Progenitor cell of endocrine pancreas (in vitro differentiated cells): ENCODE results near the gene LDLRAD1. TPM values are rescaled to one million over a fixed set of nuclear protein-coding genes. Genes with fewer than 3 reads are reported as not detected.
"Not testable (repeated sequence)": the region's sequence is repeated elsewhere in the genome, so short reads cannot be mapped to it uniquely, and the experiment has no call there.

Source experiments
- DNase-seq: peaks from one replicate; pipeline ENCODE4 v3.0.0; 2021; ENCODE audit warnings: low spot score; ENCODE audit not compliant: unreplicated experiment
- H3K27ac Mint-ChIP-seq: 2 replicates; pipeline ENCODE4 v1.8.0; 2021; ENCODE audit warnings: mild to moderate bottlenecking, moderate library complexity, mixed read lengths
- H3K27me3 Mint-ChIP-seq: 2 replicates; pipeline ENCODE4 v1.8.0; 2021; ENCODE audit warnings: mixed read lengths
- H3K36me3 Mint-ChIP-seq: 2 replicates; pipeline ENCODE4 v1.8.0; 2022; ENCODE audit warnings: mixed read lengths; ENCODE audit not compliant: insufficient read depth
- H3K4me1 Mint-ChIP-seq: 2 replicates; pipeline ENCODE4 v1.8.0; 2021; ENCODE audit warnings: low read depth, mixed read lengths
- H3K4me3 Mint-ChIP-seq: 2 replicates; pipeline ENCODE4 v1.8.0; 2021; ENCODE audit warnings: low read depth, mild to moderate bottlenecking, moderate library complexity, mixed read lengths
- H3K9me3 Mint-ChIP-seq: 2 replicates; pipeline ENCODE4 v1.8.0; 2021; ENCODE audit warnings: low read depth, mixed read lengths
- total RNA-seq: library from RNA; stranded (reverse); gene quantifications from 2 replicates; pipeline ENCODE4 v1.2.1, GENCODE V29; 2021
- TF ChIP-seq, protein P1 (sequence below): fragments of 200-600 bp; sonication (generic); IDR thresholded peaks from one replicate; pipeline ENCODE4 v1.5.0; 2021; ENCODE audit warnings: antibody characterized with exemption, mild to moderate bottlenecking; ENCODE audit not compliant: unreplicated experiment

LDLRAD1 gene
- total RNA-seq, 1 donor from 2014 or later = 0.84 TPM

- H3K9me3 Mint-ChIP-seq = no peaks in the 10 kb centered on the region
- H3K36me3 Mint-ChIP-seq = no peaks in the 10 kb centered on the region
- TF ChIP-seq, protein P1, sequence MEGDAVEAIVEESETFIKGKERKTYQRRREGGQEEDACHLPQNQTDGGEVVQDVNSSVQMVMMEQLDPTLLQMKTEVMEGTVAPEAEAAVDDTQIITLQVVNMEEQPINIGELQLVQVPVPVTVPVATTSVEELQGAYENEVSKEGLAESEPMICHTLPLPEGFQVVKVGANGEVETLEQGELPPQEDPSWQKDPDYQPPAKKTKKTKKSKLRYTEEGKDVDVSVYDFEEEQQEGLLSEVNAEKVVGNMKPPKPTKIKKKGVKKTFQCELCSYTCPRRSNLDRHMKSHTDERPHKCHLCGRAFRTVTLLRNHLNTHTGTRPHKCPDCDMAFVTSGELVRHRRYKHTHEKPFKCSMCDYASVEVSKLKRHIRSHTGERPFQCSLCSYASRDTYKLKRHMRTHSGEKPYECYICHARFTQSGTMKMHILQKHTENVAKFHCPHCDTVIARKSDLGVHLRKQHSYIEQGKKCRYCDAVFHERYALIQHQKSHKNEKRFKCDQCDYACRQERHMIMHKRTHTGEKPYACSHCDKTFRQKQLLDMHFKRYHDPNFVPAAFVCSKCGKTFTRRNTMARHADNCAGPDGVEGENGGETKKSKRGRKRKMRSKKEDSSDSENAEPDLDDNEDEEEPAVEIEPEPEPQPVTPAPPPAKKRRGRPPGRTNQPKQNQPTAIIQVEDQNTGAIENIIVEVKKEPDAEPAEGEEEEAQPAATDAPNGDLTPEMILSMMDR = no peak
Observed at GRCh38 chr1:53995683-53996082, 22.3 kb downstream of the LDLRAD1 start.

GRCh38 chr1:53994516-53994915, 23.5 kb downstream of the LDLRAD1 start:
- H3K36me3 Mint-ChIP-seq, H3K27ac Mint-ChIP-seq, DNase-seq, H3K4me1 Mint-ChIP-seq, H3K4me3 Mint-ChIP-seq, H3K9me3 Mint-ChIP-seq, H3K27me3 Mint-ChIP-seq: not testable (repeated sequence)

More at GRCh38 chr1:53995683-53996082, 22.3 kb downstream of the LDLRAD1 start:
- Mint-ChIP-seq H3K27me3 (no peaks in the 10 kb centered on the region), H3K27ac (no peak overlapping the region), H3K4me3 (no peak overlapping the region), H3K4me1 (no peaks in the 10 kb centered on the region)
- no peak for DNase-seq

DNA sequence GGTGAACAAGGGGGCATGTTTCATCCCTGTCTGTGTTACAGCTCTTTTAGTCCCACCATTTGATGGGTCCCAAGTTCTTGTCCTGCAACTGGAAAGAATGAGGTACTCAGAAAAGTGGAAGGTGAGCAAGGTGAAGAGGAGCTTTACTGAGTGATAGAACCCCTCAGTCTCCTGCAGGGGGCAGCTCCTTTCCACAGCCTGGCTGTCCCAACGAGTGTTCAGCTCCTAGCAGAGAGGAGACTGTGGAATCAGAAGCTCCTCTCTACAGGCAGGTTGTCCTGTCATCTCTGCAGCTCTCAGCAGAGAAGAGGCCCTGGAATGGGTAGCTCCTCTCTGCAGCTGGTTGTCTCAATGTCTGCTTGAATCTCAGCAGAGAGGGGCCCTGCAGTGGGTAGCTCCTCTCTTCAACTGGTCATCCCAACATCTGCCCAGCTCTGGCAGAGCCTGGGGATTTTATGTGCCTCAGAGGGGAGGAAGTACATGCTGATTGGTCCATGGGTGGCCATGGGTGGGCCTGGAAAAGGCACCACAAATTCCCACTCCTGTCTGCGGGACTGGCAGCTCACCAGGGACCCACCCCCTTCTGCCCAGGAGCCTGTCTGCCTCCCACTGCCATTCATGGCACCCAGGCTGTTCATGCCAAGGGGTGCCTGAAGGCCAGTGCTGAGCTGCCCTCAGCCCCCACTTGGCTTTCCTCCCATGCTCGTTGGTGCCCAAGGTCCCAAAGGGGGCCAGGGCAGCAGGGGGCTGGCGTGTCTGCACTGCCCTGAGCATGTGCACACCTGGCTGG, 25.7 kb downstream of the LDLRAD1 start:
- no peak overlapping the region for H3K4me3 Mint-ChIP-seq
- H3K4me1 Mint-ChIP-seq = no peaks in the 10 kb centered on the region
- H3K36me3 Mint-ChIP-seq = no peaks in the 10 kb centered on the region
- no peak for DNase-seq
- H3K9me3 Mint-ChIP-seq = no peaks in the 10 kb centered on the region
- no peak overlapping the region for H3K27ac Mint-ChIP-seq
- no peaks in the 10 kb centered on the region for H3K27me3 Mint-ChIP-seq
- TF ChIP-seq, protein P1 = peak; percentile 60

GRCh38 chr1:53987880-53988279, 30.1 kb downstream of the LDLRAD1 start:
- H3K27me3 Mint-ChIP-seq = no peaks in the 10 kb centered on the region
- DNase-seq = no peak
- TF ChIP-seq, protein P1 = no peak
- no peaks in the 10 kb centered on the region for H3K9me3 Mint-ChIP-seq
- peaks cover 5% of the 10 kb centered on the region for H3K4me1 Mint-ChIP-seq
- H3K36me3 Mint-ChIP-seq = no peaks in the 10 kb centered on the region
- H3K27ac Mint-ChIP-seq = no peak overlapping the region
- no peak overlapping the region for H3K4me3 Mint-ChIP-seq

DNA sequence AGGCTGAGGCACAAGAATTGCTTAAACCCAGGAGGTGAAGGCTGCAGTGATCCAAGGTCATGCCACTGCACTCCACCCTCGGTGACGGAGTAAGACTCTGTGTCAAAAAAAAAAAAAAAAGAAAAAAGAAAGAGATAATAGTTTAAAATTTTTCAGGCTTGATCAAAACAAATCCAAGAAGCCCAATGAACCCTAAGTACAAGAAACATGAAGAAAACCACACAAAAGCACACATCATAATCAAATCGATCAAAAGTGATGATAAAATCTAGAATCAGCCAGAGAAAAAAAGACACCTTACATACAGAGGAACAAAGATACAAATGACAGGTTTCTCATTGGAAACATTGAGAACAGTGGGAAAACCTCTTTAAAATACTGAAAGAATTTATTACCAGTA, 31.5 kb downstream of the LDLRAD1 start:
- H3K27ac Mint-ChIP-seq = no peak overlapping the region
- TF ChIP-seq, protein P1 = no peak
- H3K27me3 Mint-ChIP-seq = peaks cover 1% of the 10 kb centered on the region
- peaks cover 15% of the 10 kb centered on the region for H3K4me1 Mint-ChIP-seq
- no peak overlapping the region for H3K4me3 Mint-ChIP-seq
- H3K36me3 Mint-ChIP-seq = no peaks in the 10 kb centered on the region
- no peak for DNase-seq
- no peaks in the 10 kb centered on the region for H3K9me3 Mint-ChIP-seq

GRCh38 chr1:53984726-53985125, 33.3 kb downstream of the LDLRAD1 start:
- TF ChIP-seq, protein P1 = no peak
- no peak overlapping the region for H3K27ac Mint-ChIP-seq
- H3K4me3 Mint-ChIP-seq = no peak overlapping the region
- H3K9me3 Mint-ChIP-seq = no peaks in the 10 kb centered on the region
- no peaks in the 10 kb centered on the region for H3K36me3 Mint-ChIP-seq
- H3K27me3 Mint-ChIP-seq = peaks cover 3% of the 10 kb centered on the region
- H3K4me1 Mint-ChIP-seq = peaks cover 17% of the 10 kb centered on the region
- no peak for DNase-seq
